ENCODE results near the gene MAP2K5.

Gene MAP2K5

GRCh38 chr15:67765701-67766100, 223.2 kb downstream of the MAP2K5 start:
- ATAC-seq = no peak
- TF ChIP-seq, protein P1, sequence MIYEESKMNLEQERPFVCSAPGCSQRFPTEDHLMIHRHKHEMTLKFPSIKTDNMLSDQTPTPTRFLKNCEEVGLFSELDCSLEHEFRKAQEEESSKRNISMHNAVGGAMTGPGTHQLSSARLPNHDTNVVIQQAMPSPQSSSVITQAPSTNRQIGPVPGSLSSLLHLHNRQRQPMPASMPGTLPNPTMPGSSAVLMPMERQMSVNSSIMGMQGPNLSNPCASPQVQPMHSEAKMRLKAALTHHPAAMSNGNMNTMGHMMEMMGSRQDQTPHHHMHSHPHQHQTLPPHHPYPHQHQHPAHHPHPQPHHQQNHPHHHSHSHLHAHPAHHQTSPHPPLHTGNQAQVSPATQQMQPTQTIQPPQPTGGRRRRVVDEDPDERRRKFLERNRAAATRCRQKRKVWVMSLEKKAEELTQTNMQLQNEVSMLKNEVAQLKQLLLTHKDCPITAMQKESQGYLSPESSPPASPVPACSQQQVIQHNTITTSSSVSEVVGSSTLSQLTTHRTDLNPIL (CRISPR knock-in tag; IDR thresholded peaks at IDR 0.05; ENCODE audit: low read depth) = no peak
- TF ChIP-seq OSR1 (CRISPR knock-in tag; IDR thresholded peaks at IDR 0.05) (no peak), TSHZ2 (CRISPR knock-in tag; IDR thresholded peaks at IDR 0.05) (no peak), ISL1 (CRISPR knock-in tag; IDR thresholded peaks at IDR 0.05) (no peak), ZFP30 (CRISPR knock-in tag; IDR thresholded peaks at IDR 0.05) (no peak)

GRCh38 chr15:67766968-67767367, 224.5 kb downstream of the MAP2K5 start:
- TF ChIP-seq ARNTL (CRISPR knock-in tag; IDR thresholded peaks at IDR 0.05; ENCODE audit: borderline replicate concordance, low read depth) (no peak), POU6F1 (CRISPR knock-in tag; IDR thresholded peaks at IDR 0.05; ENCODE audit: borderline replicate concordance, low read depth) (no peak), OSR1 (CRISPR knock-in tag; IDR thresholded peaks at IDR 0.05) (no peak), ZNF565 (CRISPR knock-in tag; conservative IDR thresholded peaks at IDR 0.05; ENCODE audit: low read depth) (no peak), PATZ1 (CRISPR knock-in tag; IDR thresholded peaks at IDR 0.05; ENCODE audit: borderline replicate concordance) (no peak), BACH2 (CRISPR knock-in tag; IDR thresholded peaks at IDR 0.05; ENCODE audit: borderline replicate concordance) (no peak)
- ATAC-seq = no peak

DNA sequence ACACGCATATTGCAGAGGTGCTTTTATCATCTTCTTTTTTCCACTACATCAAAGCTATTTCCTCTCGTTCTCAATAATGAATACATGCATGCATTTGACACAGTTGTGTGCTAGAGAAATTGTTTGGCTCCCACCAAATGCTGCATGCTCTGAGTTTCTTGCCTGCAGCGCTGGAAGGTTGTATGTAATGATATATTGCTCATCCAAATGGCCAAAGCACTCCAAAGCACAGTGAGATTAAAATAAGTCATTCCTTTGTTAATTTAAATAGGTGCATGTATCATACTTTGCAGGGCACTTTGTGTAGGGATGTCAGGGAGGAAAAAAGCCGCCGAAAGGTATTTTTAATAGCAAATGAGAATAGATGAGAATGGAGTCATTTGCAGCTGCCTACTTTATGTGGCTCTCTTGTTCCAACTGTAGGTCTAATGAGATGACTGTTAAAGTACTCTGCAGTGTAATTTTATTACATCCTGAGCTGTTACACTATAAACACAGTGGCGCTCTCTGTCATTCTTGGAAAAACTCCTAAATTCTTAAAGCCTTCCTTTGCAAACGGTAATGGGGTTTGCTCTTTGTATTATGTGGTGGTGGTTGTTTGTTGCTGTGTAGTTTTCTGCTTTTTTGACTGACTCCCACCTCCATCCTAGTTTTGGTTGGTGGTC, 225.9 kb downstream of the MAP2K5 start:
- no peak for TF ChIP-seq TCF4 (CRISPR knock-in tag; IDR thresholded peaks at IDR 0.05; ENCODE audit: borderline replicate concordance)
- TF ChIP-seq OSR1 (CRISPR knock-in tag; IDR thresholded peaks at IDR 0.05) = no peak
- no peak for TF ChIP-seq ZNF8 (CRISPR knock-in tag; IDR thresholded peaks at IDR 0.05)
- no peak for TF ChIP-seq ZC3H10 (CRISPR knock-in tag; IDR thresholded peaks at IDR 0.05)
- no peak for TF ChIP-seq CSDC2 (CRISPR knock-in tag; IDR thresholded peaks at IDR 0.05)
- no peak for TF ChIP-seq TSHZ2 (CRISPR knock-in tag; IDR thresholded peaks at IDR 0.05)
- no peak for TF ChIP-seq RARB (CRISPR knock-in tag; IDR thresholded peaks at IDR 0.05)
- TF ChIP-seq ESRRG (CRISPR knock-in tag; IDR thresholded peaks at IDR 0.05) = no peak
- no peak for ATAC-seq
